OCI-LY3 (cell line): ENCODE results near the gene COMMD4.

Experiments used
- CTCF ChIP-seq: fragments of 200-600, 300-600 bp; sonication (generic); IDR thresholded peaks from 2 replicates; pipeline ENCODE4 v1.5.1; 2014; ENCODE audit warnings: antibody characterized with exemption, low read length, low read depth
- EZH2phosphoT487 ChIP-seq: fragments of 200-600 bp; shearing (Covaris generic); IDR thresholded peaks from 2 replicates; pipeline ENCODE4 v1.6.1; 2018; ENCODE audit warnings: antibody characterized with exemption, mixed run types, low read depth

GRCh38 chr15:75364881-75365280, 29.0 kb downstream of the COMMD4 start:
- TF ChIP-seq CTCF (no peak), EZH2phosphoT487 (no peak)
